ENCODE results near the gene PAFAH1B2. TPM values are rescaled to one million over a fixed set of nuclear protein-coding genes. Genes with fewer than 3 reads are reported as not detected.

The PAFAH1B2 gene
- total and polyA plus RNA-seq, 7 experiments from 2014 or later, result 13.6 to 62.0 (median 53.6) TPM

- ChIA-PET CTCF (interaction anchor here (0.7 to 1.5 kb wide), 4 partner anchors 34 to 84 kb away, joined by 3 to 6 read pairs (median 4); no protein-coding TSS in a partner anchor), POLR2A (interaction anchor here (0.6 to 2.6 kb wide), 8 partner anchors 13 to 359 kb away, joined by 3 to 10 read pairs (median 6); partner anchors contain the start of gene ZPR1)
- H3K4me3 Mint-ChIP-seq, result peak overlapping the region in 8 of 10 donors; percentile 88 to 100 (median 96)
- peaks cover 4 to 12% (median 5%) of the 10 kb centered on the region in 5 donors for H3K36me3 Mint-ChIP-seq
- H3K36me3 ChIP-seq (ENCODE audit: control insufficient read depth in 2 of 3, insufficient read depth in 3 of 3, low read length in 3 of 3), result peaks cover 0 to 10% (median 0%) of the 10 kb centered on the region in 3 experiments
- no peak overlapping the region for H3K4me3 ChIP-seq (ENCODE audit: low read length)
- peaks cover 10 to 13% of the 10 kb centered on the region in 2 donors for H3K4me1 ChIP-seq (ENCODE audit: control insufficient read depth in 2 of 2, insufficient read depth in 2 of 2, low read length in 2 of 2)
- H3K27ac Mint-ChIP-seq, result peak overlapping the region in 5 of 9 donors; percentile 30 to 97 (median 75)
- DNase-seq (no peak), ATAC-seq (no peak)
- H3K27ac ChIP-seq (ENCODE audit: low read depth, low read length), result peak overlapping the region; percentile 14
- peaks cover 0 to 5% (median 0%) of the 10 kb centered on the region in 5 donors for H3K27me3 Mint-ChIP-seq
- H3K9me3 Mint-ChIP-seq, result no peaks in the 10 kb centered on the region
- peaks cover 35 to 77% (median 54%) of the 10 kb centered on the region in 7 donors for H3K4me1 Mint-ChIP-seq
- intact Hi-C loops (cut with micrococcal nuclease), result no loop called here
- no peaks in the 10 kb centered on the region for H3K9me3 ChIP-seq (ENCODE audit: control insufficient read depth in 2 of 3, low read length in 3 of 3)
- no peaks in the 10 kb centered on the region for H3K27me3 ChIP-seq (ENCODE audit: control insufficient read depth in 2 of 2, insufficient read depth in 2 of 2, low read length in 2 of 2)
Measured at GRCh38 chr11:117146521-117146920, 2.4 kb downstream of the PAFAH1B2 start.

- ChIA-PET POLR2A (no interaction called here), CTCF (no interaction called here)
- no peaks in the 10 kb centered on the region for H3K27me3 ChIP-seq (ENCODE audit: control insufficient read depth in 2 of 2, insufficient read depth in 2 of 2, low read length in 2 of 2)
- ATAC-seq (no peak), DNase-seq (no peak)
- H3K27ac ChIP-seq (ENCODE audit: low read depth, low read length), result no peak overlapping the region
- H3K27ac Mint-ChIP-seq, result peak overlapping the region in 3 of 9 donors; percentile 53 to 73 (median 62)
- peaks cover 18 to 74% (median 43%) of the 10 kb centered on the region in 7 donors for H3K4me1 Mint-ChIP-seq
- H3K9me3 ChIP-seq (ENCODE audit: control insufficient read depth in 2 of 3, low read length in 3 of 3), result no peaks in the 10 kb centered on the region
- peaks cover 0 to 21% (median 3%) of the 10 kb centered on the region in 3 experiments for H3K36me3 ChIP-seq (ENCODE audit: control insufficient read depth in 2 of 3, insufficient read depth in 3 of 3, low read length in 3 of 3)
- intact Hi-C loops (cut with micrococcal nuclease), result no loop called here
- peak overlapping the region in 1 of 10 donors; percentile 7 for H3K4me3 Mint-ChIP-seq
- H3K9me3 Mint-ChIP-seq, result no peaks in the 10 kb centered on the region
- peaks cover 0 to 9% (median 4%) of the 10 kb centered on the region in 5 donors for H3K36me3 Mint-ChIP-seq
- peaks cover 0 to 6% of the 10 kb centered on the region in 2 donors for H3K4me1 ChIP-seq (ENCODE audit: control insufficient read depth in 2 of 2, insufficient read depth in 2 of 2, low read length in 2 of 2)
- H3K27me3 Mint-ChIP-seq, result no peaks in the 10 kb centered on the region
- H3K4me3 ChIP-seq (ENCODE audit: low read length), result no peak overlapping the region
Measured at GRCh38 chr11:117152066-117152465, 8.0 kb downstream of the PAFAH1B2 start.

GRCh38 chr11:117154468-117154867 is 10.4 kb downstream of the PAFAH1B2 start:
- Mint-ChIP-seq H3K27ac (no peak overlapping the region), H3K4me1 (peaks cover 5 to 62% (median 47%) of the 10 kb centered on the region in 7 donors), H3K4me3 (no peak overlapping the region), H3K36me3 (peaks cover 0 to 9% (median 5%) of the 10 kb centered on the region in 5 donors), H3K27me3 (no peaks in the 10 kb centered on the region), H3K9me3 (no peaks in the 10 kb centered on the region)
- no peak for ATAC-seq
- no peak overlapping the region for H3K27ac ChIP-seq (ENCODE audit: low read depth, low read length)
- intact Hi-C loops (cut with micrococcal nuclease), result no loop called here
- no peak overlapping the region for H3K4me3 ChIP-seq (ENCODE audit: low read length)
- no peak for DNase-seq
- ChIA-PET POLR2A (interaction anchor here (0.7 to 1.5 kb wide), 2 partner anchors 10 to 18 kb away, joined by 5 to 8 read pairs; partner anchors contain the start of gene PAFAH1B2), CTCF (no interaction called here)
- H3K9me3 ChIP-seq (ENCODE audit: control insufficient read depth in 2 of 3, low read length in 3 of 3), result no peaks in the 10 kb centered on the region
- H3K36me3 ChIP-seq (ENCODE audit: control insufficient read depth in 2 of 3, insufficient read depth in 3 of 3, low read length in 3 of 3), result peaks cover 0 to 21% (median 3%) of the 10 kb centered on the region in 3 experiments
- no peaks in the 10 kb centered on the region for H3K27me3 ChIP-seq (ENCODE audit: control insufficient read depth in 2 of 2, insufficient read depth in 2 of 2, low read length in 2 of 2)
- peaks cover 0 to 6% of the 10 kb centered on the region in 2 donors for H3K4me1 ChIP-seq (ENCODE audit: control insufficient read depth in 2 of 2, insufficient read depth in 2 of 2, low read length in 2 of 2)

- Histone ChIP-seq H3K9me3 (ENCODE audit: control insufficient read depth in 2 of 3, low read length in 3 of 3) (no peaks in the 10 kb centered on the region), H3K27ac (ENCODE audit: low read depth, low read length) (no peak overlapping the region), H3K4me1 (ENCODE audit: control insufficient read depth in 2 of 2, insufficient read depth in 2 of 2, low read length in 2 of 2) (no peaks in the 10 kb centered on the region), H3K36me3 (ENCODE audit: control insufficient read depth in 2 of 3, insufficient read depth in 3 of 3, low read length in 3 of 3) (peaks cover 7 to 45% (median 14%) of the 10 kb centered on the region in 3 experiments), H3K4me3 (ENCODE audit: low read length) (no peak overlapping the region), H3K27me3 (ENCODE audit: control insufficient read depth in 2 of 2, insufficient read depth in 2 of 2, low read length in 2 of 2) (no peaks in the 10 kb centered on the region)
- H3K27me3 Mint-ChIP-seq, result no peaks in the 10 kb centered on the region
- DNase-seq (no peak), ATAC-seq (no peak)
- CTCF ChIA-PET, result interaction anchor here (0.7 kb wide), 1 partner anchor 26 kb away, joined by 3 read pairs; no protein-coding TSS in a partner anchor
- no peak overlapping the region for H3K4me3 Mint-ChIP-seq
- POLR2A ChIA-PET, result interaction anchor here (2.3 kb wide), 1 partner anchor 72 kb away, joined by 7 read pairs; no protein-coding TSS in a partner anchor
- intact Hi-C loops (cut with micrococcal nuclease), result no loop called here
- H3K36me3 Mint-ChIP-seq, result peaks cover 0 to 10% (median 6%) of the 10 kb centered on the region in 5 donors
- no peaks in the 10 kb centered on the region for H3K9me3 Mint-ChIP-seq
- peak overlapping the region in 3 of 9 donors; percentile 21 to 42 (median 32) for H3K27ac Mint-ChIP-seq
- peaks cover 0 to 38% (median 34%) of the 10 kb centered on the region in 7 donors for H3K4me1 Mint-ChIP-seq
Measured at GRCh38 chr11:117157507-117157906, 13.4 kb downstream of the PAFAH1B2 start.

- peaks cover 11 to 55% (median 12%) of the 10 kb centered on the region in 3 experiments for H3K36me3 ChIP-seq (ENCODE audit: control insufficient read depth in 2 of 3, insufficient read depth in 3 of 3, low read length in 3 of 3)
- H3K4me1 ChIP-seq (ENCODE audit: control insufficient read depth in 2 of 2, insufficient read depth in 2 of 2, low read length in 2 of 2), result no peaks in the 10 kb centered on the region
- Mint-ChIP-seq H3K9me3 (no peaks in the 10 kb centered on the region), H3K36me3 (peaks cover 0 to 22% (median 10%) of the 10 kb centered on the region in 5 donors), H3K27ac (peak overlapping the region in 4 of 9 donors; percentile 33 to 64 (median 40)), H3K27me3 (no peaks in the 10 kb centered on the region), H3K4me3 (no peak overlapping the region), H3K4me1 (peaks cover 0 to 30% (median 22%) of the 10 kb centered on the region in 7 donors)
- intact Hi-C loops (cut with micrococcal nuclease), result loop anchor here in 1 of 2 donors (2.0 kb wide), 1 partner anchor 13 kb away; no protein-coding TSS in a partner anchor
- no peaks in the 10 kb centered on the region for H3K9me3 ChIP-seq (ENCODE audit: control insufficient read depth in 2 of 3, low read length in 3 of 3)
- no peak for ATAC-seq
- H3K27me3 ChIP-seq (ENCODE audit: control insufficient read depth in 2 of 2, insufficient read depth in 2 of 2, low read length in 2 of 2), result no peaks in the 10 kb centered on the region
- ChIA-PET POLR2A (no interaction called here), CTCF (no interaction called here)
- H3K27ac ChIP-seq (ENCODE audit: low read depth, low read length), result peak overlapping the region; percentile 29
- no peak overlapping the region for H3K4me3 ChIP-seq (ENCODE audit: low read length)
- DNase-seq, result no peak
Measured at GRCh38 chr11:117159892-117160291, 15.8 kb downstream of the PAFAH1B2 start.

GRCh38 chr11:117160826-117161225 is 16.7 kb downstream of the PAFAH1B2 start:
- DNase-seq (no peak), ATAC-seq (no peak)
- Histone ChIP-seq H3K27ac (ENCODE audit: low read depth, low read length) (no peak overlapping the region), H3K36me3 (ENCODE audit: control insufficient read depth in 2 of 3, insufficient read depth in 3 of 3, low read length in 3 of 3) (peaks cover 11 to 58% (median 12%) of the 10 kb centered on the region in 3 experiments), H3K27me3 (ENCODE audit: control insufficient read depth in 2 of 2, insufficient read depth in 2 of 2, low read length in 2 of 2) (no peaks in the 10 kb centered on the region), H3K4me1 (ENCODE audit: control insufficient read depth in 2 of 2, insufficient read depth in 2 of 2, low read length in 2 of 2) (no peaks in the 10 kb centered on the region), H3K4me3 (ENCODE audit: low read length) (no peak overlapping the region), H3K9me3 (ENCODE audit: control insufficient read depth in 2 of 3, low read length in 3 of 3) (no peaks in the 10 kb centered on the region)
- H3K9me3 Mint-ChIP-seq, result no peaks in the 10 kb centered on the region
- ChIA-PET CTCF (interaction anchor here (0.6 kb wide), 1 partner anchor 21 kb away, joined by 3 read pairs; no protein-coding TSS in a partner anchor), POLR2A (interaction anchor here (1.4 kb wide), 1 partner anchor 12 kb away, joined by 3 read pairs; no protein-coding TSS in a partner anchor)
- intact Hi-C loops (cut with micrococcal nuclease), result no loop called here
- H3K4me3 Mint-ChIP-seq, result no peak overlapping the region
- H3K27ac Mint-ChIP-seq, result peak overlapping the region in 3 of 9 donors; percentile 42 to 67 (median 56)
- peaks cover 4 to 25% (median 18%) of the 10 kb centered on the region in 7 donors for H3K4me1 Mint-ChIP-seq
- no peaks in the 10 kb centered on the region for H3K27me3 Mint-ChIP-seq
- H3K36me3 Mint-ChIP-seq, result peaks cover 0 to 26% (median 14%) of the 10 kb centered on the region in 5 donors

All from naive thymus-derived CD4-positive, alpha-beta T cell (primary cell).